NCI-H2227 (cell line): Measurements from ENCODE around the gene ALDH1L2.

Experiments
- DNase-seq: peaks from one replicate; lab custom pipeline; 2025; ENCODE audit not compliant: unreplicated experiment; lab: John Stamatoyannopoulos, UW

The ALDH1L2 gene

DNA sequence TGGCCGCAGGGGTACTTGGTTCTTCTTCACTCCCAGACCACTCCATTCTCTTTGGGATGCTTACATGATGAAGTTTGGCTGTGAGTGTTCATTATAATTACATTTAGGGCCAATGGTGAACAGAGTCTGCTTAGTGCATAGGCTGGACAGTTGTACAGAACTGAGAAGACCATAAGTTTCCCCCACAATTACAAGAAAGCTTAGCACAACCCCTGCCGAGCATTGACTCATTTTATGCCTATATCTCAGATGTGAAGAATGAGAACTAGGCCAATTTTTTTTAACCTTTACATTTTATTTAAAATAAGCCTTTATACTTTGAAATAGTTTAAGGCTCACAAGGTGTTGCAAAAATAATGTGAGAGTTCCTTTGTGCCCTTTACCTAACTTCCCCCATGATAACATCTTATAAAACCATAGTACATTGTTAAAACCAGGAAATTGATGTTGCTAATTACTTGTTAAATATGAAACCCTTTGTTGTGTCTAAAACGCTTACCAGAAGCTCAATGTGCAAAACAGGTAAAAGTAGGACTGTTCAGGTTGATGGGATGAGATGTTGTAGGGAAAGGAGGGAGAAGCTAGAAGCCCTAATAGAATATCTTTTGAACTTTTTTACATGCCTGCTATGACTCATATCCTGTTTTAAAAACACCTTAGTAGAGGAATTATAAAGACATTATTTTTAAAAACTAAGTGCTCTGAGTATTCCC lies 47.2 kb downstream of the ALDH1L2 start:
- no peak for DNase-seq

GRCh38 chr12:105033851-105034250 lies 50.4 kb downstream of the ALDH1L2 start:
- DNase-seq, result no peak

- DNase-seq, result no peak
These were observed 51.4 kb downstream of the ALDH1L2 start for GRCh38 chr12:105032703-105033357.

- no peak for DNase-seq
These were observed 53.1 kb downstream of the ALDH1L2 start for GRCh38 chr12:105030820-105031807.

DNA sequence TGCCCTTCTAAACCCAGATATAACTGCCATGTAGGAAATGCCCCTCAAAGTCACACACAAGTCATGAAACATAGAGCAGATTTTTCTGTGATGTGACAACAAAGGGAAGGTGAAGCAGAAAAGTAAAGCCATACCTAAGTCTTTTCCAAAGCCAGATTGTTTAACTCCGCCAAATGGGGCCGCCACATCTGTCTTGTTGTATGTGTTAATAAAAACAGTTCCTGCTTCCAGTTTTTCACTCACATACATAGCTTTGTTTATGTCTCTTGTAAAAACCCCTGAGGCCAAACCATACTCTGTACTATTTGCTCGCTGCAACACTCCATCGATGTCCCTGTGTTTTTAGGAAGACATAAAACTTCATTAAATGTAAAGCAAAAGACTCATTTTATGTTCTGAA lies 57.8 kb downstream of the ALDH1L2 start:
- no peak for DNase-seq

DNA sequence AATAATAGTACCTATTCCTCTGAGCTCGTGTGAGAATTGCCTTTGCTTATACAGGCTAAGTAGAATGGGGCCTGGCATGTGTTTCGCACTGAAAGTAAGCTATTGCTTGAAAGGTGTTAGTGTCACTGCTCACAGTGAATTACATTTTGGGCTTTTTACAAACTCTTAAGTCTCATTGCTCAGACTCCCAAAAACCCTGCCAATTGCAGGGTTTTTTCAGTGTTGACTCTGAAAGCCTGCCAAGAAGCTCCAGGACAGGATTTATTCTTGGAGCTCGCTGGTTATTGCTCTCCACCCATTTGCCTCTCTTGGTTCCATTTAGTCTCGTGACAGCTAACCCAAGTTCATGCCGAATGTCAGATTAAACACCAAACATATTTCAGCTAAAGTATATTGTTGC lies 58.4 kb downstream of the ALDH1L2 start:
- DNase-seq, result no peak

- no peak for DNase-seq
These were observed 59.3 kb downstream of the ALDH1L2 start for GRCh38 chr12:105024928-105025327.

GRCh38 chr12:105020241-105020962 lies 63.9 kb downstream of the ALDH1L2 start:
- DNase-seq, result no peak

GRCh38 chr12:105018776-105019175 lies 65.5 kb downstream of the ALDH1L2 start:
- no peak for DNase-seq

DNA sequence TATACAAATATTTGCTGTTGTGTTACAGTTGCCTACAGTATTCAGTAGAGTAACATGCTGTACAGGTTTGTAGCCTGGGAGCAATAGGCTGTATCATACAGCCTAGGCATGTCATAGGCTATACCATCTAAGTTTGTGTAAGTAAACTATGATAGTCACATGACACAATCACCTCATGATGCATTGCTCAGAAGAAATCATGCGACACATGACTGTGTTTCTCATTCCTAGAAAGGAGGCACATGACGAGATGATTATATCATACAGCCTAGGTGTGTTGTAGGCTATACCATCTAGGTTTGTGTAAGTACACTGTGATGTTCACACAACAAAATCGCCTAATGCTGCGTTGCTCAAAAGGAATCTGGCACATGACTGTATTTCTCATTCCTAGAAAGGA lies 66.2 kb downstream of the ALDH1L2 start:
- no peak for DNase-seq

DNA sequence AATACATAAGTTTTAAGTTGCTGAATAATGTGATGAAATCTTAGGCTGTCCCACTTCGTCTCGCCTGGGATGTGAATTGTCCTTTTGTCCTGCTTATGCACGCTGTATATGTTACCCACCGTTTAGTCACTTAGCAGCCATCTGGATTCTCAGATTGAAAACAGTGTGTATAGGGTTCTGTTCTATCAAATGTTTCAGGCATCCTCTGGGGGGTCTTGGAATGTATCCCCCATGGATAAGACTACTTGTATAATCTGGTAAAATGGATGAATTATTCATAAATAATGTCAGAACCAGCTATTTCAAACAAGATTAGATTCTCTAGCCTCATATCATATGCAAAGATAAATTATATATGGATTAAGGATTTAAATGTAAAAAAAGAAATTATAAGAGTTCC lies 68.7 kb downstream of the ALDH1L2 start:
- DNase-seq, result no peak

GRCh38 chr12:105014603-105015002 lies 69.7 kb downstream of the ALDH1L2 start:
- DNase-seq, result no peak

- no peak for DNase-seq
These were observed 70.4 kb downstream of the ALDH1L2 start for GRCh38 chr12:105013892-105014291.

- no peak for DNase-seq
These were observed 82.8 kb downstream of the ALDH1L2 start for GRCh38 chr12:105001476-105001875.

DNA sequence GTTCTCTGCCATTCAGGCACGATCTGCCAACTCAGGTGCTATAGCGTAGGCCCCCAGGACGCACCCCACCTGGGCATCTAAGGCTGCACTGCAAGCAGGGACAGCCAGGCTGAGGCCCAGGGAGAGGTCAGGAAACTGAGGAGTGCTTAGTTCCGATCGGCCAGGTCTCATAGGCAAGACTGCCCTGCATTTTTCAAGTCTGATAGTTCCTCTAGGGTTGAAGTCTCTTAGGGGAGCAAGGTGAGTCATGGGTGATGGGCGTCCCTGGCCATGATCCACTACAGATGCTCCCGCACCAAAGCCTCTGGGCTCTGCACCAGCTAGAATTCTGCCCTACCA lies 84.9 kb downstream of the ALDH1L2 start:
- no peak for DNase-seq

DNA sequence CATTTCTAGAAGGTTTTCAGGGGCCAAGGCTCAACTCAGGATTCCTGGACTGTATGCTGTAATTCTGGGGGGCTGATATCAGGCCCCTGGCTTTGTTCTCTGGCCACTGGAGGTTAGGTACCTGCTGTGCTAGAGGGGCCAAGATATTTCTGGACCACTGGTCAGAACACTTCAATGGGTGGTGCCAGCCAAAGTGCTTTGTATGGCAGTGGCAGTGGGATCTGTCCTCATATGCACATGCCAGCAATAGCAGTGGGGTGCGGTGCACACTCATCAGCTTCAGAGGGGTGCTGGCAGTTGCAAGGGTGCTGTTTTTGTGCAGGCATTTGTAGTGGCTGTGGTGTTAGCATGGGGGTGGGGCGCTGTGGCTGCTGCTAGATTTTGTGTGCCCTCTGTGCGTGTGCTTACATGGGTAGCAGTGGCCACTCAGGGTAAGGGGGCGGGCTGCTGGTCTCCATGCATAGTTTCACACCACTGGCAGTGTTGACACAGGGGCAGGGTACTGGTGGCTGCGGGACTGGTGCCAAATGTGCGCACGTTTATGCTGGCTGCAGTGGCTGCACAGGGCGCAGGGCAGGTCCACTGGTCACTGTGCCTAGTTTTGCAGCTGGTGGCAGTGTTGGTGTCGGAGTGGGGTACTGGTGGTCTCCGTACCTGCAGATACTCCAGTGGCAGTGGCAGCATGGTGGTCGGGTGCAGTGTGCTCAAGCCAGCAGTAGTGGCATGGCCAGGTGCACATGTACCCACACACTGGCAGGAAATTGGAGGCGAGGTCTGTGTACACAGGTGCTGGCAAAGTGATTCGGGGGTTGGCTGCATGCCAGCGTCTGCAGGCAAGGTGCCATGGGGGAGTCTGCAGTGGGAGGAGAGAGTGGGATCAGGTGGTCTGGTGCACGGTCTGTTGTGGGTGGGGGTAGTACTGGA lies 85.6 kb downstream of the ALDH1L2 start:
- no peak for DNase-seq

DNA sequence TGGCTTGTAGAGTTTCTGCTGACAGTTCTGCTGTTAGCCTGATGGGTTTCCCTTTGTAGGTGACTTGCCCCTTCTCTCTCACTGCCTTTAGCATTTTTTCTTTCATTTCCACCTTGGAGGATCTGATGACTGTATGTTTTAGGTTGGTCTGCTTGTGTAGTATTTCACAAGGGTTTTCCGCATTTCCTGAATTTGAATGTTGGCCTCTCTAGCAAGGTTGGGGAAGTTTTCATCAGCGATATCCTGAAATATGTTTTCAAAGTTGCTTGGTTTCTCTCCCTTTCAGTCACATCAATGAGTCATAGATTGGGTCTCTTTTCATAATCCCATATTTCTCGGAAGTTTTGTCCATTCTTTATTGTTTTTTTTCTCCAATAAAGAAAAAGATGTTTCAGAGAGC lies 86.7 kb downstream of the ALDH1L2 start:
- no peak for DNase-seq

DNA sequence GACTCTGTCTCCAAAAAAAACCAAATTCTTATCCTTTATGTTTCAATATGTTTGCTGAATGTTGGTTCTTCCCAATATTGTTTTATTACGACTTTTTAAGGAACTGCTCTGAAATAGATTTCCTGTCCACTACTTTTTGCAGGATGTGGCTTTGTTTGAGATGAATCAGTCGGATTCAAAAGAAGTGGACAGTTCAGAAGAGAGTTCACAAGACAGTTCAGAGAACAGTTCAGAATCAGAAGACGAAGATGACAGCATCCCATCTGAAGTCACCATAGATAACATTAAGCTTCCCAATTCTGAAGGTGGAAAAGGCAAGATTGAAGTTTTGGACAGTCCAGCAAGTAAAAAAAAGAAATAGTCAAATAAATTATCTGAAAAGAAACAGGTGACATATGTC lies 89.9 kb downstream of the ALDH1L2 start:
- DNase-seq, result no peak

DNA sequence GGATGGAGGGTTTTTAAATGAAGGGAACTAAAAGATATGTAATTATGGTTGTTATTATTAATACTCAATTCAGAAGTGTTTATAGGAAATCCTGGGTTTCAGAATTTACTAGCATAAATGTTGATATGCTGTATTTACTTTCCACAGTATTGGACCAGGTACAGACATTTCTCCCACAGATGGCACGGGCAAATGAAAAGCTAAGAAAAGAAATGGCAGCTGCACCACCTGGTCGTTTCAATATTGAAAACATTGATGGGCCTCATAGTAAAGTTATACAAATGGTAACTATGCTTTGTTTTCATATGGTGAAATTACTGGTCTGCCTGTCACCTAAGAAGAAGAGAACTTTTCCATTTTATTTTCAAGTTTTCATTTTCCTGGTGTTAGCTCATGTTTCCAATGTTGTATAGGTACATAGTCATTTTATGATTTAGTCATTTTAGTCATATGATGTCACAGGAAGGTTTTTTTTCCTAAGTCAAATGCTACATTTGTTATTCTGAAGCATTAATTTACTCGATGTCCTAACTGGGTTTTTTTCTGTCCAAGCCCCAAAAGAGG lies 92.6 kb downstream of the ALDH1L2 start:
- no peak for DNase-seq

DNA sequence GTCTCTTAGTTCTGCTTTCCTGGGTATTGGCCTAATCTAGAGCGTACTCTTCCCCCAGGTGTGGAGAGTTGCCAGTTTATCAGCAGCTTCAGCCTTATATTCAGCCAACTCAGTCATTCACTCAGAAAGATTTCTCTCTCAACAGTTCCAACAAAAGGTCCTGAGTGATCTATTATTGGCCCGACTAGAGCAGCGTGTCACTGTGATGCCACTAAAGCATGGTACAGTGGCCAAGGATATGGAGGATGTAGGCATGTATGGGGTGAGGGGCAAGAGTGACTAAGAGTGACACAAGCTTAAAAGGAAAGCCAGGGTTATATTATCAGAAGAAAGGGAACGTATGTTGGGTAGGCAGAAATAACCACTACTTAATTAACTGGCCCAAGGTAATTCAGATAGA lies 93.3 kb downstream of the ALDH1L2 start:
- DNase-seq, result no peak
